Neural cell (in vitro differentiated cells): ENCODE results near the gene EPO. TPM values are rescaled to one million over a fixed set of nuclear protein-coding genes. Genes with fewer than 3 reads are reported as not detected.
"Not testable (repeated sequence)": the region's sequence is repeated elsewhere in the genome, so short reads cannot be mapped to it uniquely, and the experiment has no call there.

Experiments
- H2AFZ ChIP-seq: fragments of 200-600, 300-800 bp; sonication (generic), shearing (Covaris generic); 2 replicates; pipeline ENCODE4 v1.6.0; 2014; ENCODE audit warnings: low read depth, mild to moderate bottlenecking, antibody characterized with exemption, low read length, moderate library complexity
- H3F3A ChIP-seq: fragments of 200-600 bp; shearing (Covaris generic); 2 replicates; pipeline ENCODE4 v1.6.1; 2016; ENCODE audit warnings: mild to moderate bottlenecking, moderate library complexity, mixed read lengths, antibody characterized with exemption, low read length; ENCODE audit not compliant: insufficient read depth, poor library complexity, severe bottlenecking
- H3K27ac ChIP-seq: fragments of 200-600, 300-800 bp; sonication (generic), shearing (Covaris generic); 2 replicates; pipeline ENCODE4 v1.5.1; 2014; ENCODE audit warnings: mild to moderate bottlenecking, low read length, moderate library complexity
- H3K27me3 ChIP-seq: fragments of 300-800, 200-600 bp; sonication (generic), shearing (Covaris generic); 2 replicates; pipeline ENCODE4 v1.6.0; 2014; ENCODE audit warnings: mild to moderate bottlenecking, low read depth, low read length, moderate library complexity; ENCODE audit not compliant: insufficient read depth
- H3K36me3 ChIP-seq: fragments of 300-800, 200-600 bp; sonication (generic), shearing (Covaris generic); 2 replicates; pipeline ENCODE4 v1.5.1; 2014; ENCODE audit warnings: mild to moderate bottlenecking, antibody characterized with exemption, low read length, moderate library complexity; ENCODE audit not compliant: insufficient read depth
- H3K4me2 ChIP-seq: fragments of 300-800, 200-600 bp; sonication (generic), shearing (Covaris generic); 2 replicates; pipeline ENCODE4 v1.6.0; 2014; ENCODE audit warnings: mild to moderate bottlenecking, low read length
- H3K4me3 ChIP-seq: fragments of 300-800, 200-600 bp; sonication (generic), shearing (Covaris generic); 2 replicates; pipeline ENCODE4 v1.5.1; 2014; ENCODE audit warnings: mild to moderate bottlenecking, low read length, moderate library complexity
- H3K79me2 ChIP-seq: fragments of 200-600 bp; shearing (Covaris generic); replicated peaks from 2 replicates; pipeline ENCODE4 v1.6.0; 2014; ENCODE audit warnings: mild to moderate bottlenecking, low read length, moderate library complexity; ENCODE audit not compliant: insufficient read depth
- H3K9ac ChIP-seq: fragments of 300-800, 200-600 bp; sonication (generic), shearing (Covaris generic); 2 replicates; pipeline ENCODE4 v1.6.1; 2016; ENCODE audit warnings: mild to moderate bottlenecking, low read length, mixed read lengths
- H3K9me2 ChIP-seq: fragments of 200-600 bp; shearing (Covaris generic); 2 replicates; pipeline ENCODE4 v1.6.1; 2016; ENCODE audit warnings: mild to moderate bottlenecking, low read length, mixed read lengths; ENCODE audit not compliant: insufficient read depth
- H3K9me3 ChIP-seq: fragments of 200-600, 300-800 bp; sonication (generic), shearing (Covaris generic); 2 replicates; pipeline ENCODE4 v1.6.1; 2016; ENCODE audit warnings: mild to moderate bottlenecking, mixed run types, low read length, moderate library complexity, mixed read lengths
- H4K20me1 ChIP-seq: fragments of 200-600 bp; shearing (Covaris generic); 2 replicates; pipeline ENCODE4 v1.6.1; 2016; ENCODE audit warnings: mild to moderate bottlenecking, mixed run types; ENCODE audit not compliant: insufficient read depth
- EP300 ChIP-seq: fragments of 450-650 bp; conservative IDR thresholded peaks from 2 replicates; pipeline ENCODE4 v1.6.1; 2014; ENCODE audit warnings: antibody characterized with exemption, mild to moderate bottlenecking, moderate library complexity; ENCODE audit not compliant: poor library complexity, severe bottlenecking
- EZH2 ChIP-seq: fragments of 200-600, 300-800 bp; shearing (Covaris generic), sonication (generic); IDR thresholded peaks from 2 replicates; pipeline ENCODE4 v1.6.1; 2014; ENCODE audit warnings: antibody characterized with exemption, low read length, borderline replicate concordance, mild to moderate bottlenecking; ENCODE audit not compliant: insufficient read depth, poor library complexity, severe bottlenecking
- MXI1 ChIP-seq: fragments of 450-650 bp; conservative IDR thresholded peaks from 2 replicates; pipeline ENCODE4 v1.6.1; 2014; ENCODE audit warnings: antibody characterized with exemption, mild to moderate bottlenecking; ENCODE audit not compliant: poor library complexity, severe bottlenecking
- POLR2AphosphoS5 ChIP-seq: IDR thresholded peaks from 2 replicates; pipeline ENCODE4 v1.6.1; 2012
- RAD21 ChIP-seq: fragments of 450-650 bp; conservative IDR thresholded peaks from 2 replicates; pipeline ENCODE4 v1.6.1; 2014; ENCODE audit warnings: antibody characterized with exemption, mild to moderate bottlenecking, moderate library complexity
- SMC3 ChIP-seq: fragments of 450-650 bp; conservative IDR thresholded peaks from 2 replicates; pipeline ENCODE4 v1.6.1; 2014; ENCODE audit warnings: antibody characterized with exemption, mild to moderate bottlenecking, moderate library complexity; ENCODE audit not compliant: poor library complexity
- TAF1 ChIP-seq: IDR thresholded peaks from 2 replicates; pipeline ENCODE4 v1.6.1; 2012; ENCODE audit warnings: low read depth
- polyA plus RNA-seq: library from polyadenylated mRNA; depleted of rRNA; stranded (reverse); fragments of >200 nt; gene quantifications from 2 replicates; pipeline ENCODE4 v1.2.3, GENCODE V29; 2014
- TF ChIP-seq, protein P1 (sequence below): fragments of 450-650 bp; IDR thresholded peaks from 2 replicates; pipeline ENCODE4 v1.5.1; 2014; ENCODE audit warnings: antibody characterized with exemption, mild to moderate bottlenecking, moderate library complexity; ENCODE audit not compliant: poor library complexity, severe bottlenecking
- TF ChIP-seq, protein P2 (sequence below): IDR thresholded peaks from 2 replicates; pipeline ENCODE4 v1.6.1; 2012; ENCODE audit warnings: borderline replicate concordance

The EPO gene
- polyA plus RNA-seq, 1 donor from 2014 or later = not detected

DNA sequence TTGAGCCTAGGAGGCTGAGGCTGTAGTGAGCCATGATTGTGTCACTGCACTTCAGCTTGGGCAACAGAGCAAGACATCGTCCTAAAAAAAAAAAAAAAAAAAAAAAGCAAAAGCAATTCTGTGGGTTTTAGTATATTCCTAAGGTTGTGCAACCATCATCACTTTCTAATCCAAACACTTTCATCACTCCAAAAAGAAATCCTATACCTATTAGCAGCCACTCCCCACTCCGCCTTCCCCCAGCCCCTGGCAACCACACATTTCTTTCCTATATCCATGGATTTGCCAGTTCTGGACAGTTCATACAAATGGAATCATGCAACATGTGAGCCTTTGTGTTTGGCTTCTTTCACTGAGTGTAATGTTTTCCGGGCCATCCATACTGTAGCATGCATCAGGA is 33.5 kb downstream of the EPO start:
- Histone ChIP-seq H4K20me1 (no peaks in the 10 kb centered on the region), H3K9me2 (no peaks in the 10 kb centered on the region), H3K79me2 (no peaks in the 10 kb centered on the region), H3K4me3 (no peak overlapping the region), H3K9me3 (no peaks in the 10 kb centered on the region), H2AFZ (no peak overlapping the region), H3K27ac (no peak overlapping the region), H3F3A (no peaks in the 10 kb centered on the region), H3K36me3 (no peaks in the 10 kb centered on the region), H3K27me3 (no peaks in the 10 kb centered on the region), H3K9ac (no peak overlapping the region), H3K4me2 (no peak overlapping the region)
- TF ChIP-seq POLR2AphosphoS5 = no peak
- no peak for TF ChIP-seq RAD21
- TF ChIP-seq EZH2 = no peak
- TF ChIP-seq TAF1 = no peak
- TF ChIP-seq SMC3 = no peak
- TF ChIP-seq, protein P1, sequence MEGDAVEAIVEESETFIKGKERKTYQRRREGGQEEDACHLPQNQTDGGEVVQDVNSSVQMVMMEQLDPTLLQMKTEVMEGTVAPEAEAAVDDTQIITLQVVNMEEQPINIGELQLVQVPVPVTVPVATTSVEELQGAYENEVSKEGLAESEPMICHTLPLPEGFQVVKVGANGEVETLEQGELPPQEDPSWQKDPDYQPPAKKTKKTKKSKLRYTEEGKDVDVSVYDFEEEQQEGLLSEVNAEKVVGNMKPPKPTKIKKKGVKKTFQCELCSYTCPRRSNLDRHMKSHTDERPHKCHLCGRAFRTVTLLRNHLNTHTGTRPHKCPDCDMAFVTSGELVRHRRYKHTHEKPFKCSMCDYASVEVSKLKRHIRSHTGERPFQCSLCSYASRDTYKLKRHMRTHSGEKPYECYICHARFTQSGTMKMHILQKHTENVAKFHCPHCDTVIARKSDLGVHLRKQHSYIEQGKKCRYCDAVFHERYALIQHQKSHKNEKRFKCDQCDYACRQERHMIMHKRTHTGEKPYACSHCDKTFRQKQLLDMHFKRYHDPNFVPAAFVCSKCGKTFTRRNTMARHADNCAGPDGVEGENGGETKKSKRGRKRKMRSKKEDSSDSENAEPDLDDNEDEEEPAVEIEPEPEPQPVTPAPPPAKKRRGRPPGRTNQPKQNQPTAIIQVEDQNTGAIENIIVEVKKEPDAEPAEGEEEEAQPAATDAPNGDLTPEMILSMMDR = no peak
- no peak for TF ChIP-seq EP300
- no peak for TF ChIP-seq MXI1
- TF ChIP-seq, protein P2, sequence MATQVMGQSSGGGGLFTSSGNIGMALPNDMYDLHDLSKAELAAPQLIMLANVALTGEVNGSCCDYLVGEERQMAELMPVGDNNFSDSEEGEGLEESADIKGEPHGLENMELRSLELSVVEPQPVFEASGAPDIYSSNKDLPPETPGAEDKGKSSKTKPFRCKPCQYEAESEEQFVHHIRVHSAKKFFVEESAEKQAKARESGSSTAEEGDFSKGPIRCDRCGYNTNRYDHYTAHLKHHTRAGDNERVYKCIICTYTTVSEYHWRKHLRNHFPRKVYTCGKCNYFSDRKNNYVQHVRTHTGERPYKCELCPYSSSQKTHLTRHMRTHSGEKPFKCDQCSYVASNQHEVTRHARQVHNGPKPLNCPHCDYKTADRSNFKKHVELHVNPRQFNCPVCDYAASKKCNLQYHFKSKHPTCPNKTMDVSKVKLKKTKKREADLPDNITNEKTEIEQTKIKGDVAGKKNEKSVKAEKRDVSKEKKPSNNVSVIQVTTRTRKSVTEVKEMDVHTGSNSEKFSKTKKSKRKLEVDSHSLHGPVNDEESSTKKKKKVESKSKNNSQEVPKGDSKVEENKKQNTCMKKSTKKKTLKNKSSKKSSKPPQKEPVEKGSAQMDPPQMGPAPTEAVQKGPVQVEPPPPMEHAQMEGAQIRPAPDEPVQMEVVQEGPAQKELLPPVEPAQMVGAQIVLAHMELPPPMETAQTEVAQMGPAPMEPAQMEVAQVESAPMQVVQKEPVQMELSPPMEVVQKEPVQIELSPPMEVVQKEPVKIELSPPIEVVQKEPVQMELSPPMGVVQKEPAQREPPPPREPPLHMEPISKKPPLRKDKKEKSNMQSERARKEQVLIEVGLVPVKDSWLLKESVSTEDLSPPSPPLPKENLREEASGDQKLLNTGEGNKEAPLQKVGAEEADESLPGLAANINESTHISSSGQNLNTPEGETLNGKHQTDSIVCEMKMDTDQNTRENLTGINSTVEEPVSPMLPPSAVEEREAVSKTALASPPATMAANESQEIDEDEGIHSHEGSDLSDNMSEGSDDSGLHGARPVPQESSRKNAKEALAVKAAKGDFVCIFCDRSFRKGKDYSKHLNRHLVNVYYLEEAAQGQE = no peak

DNA sequence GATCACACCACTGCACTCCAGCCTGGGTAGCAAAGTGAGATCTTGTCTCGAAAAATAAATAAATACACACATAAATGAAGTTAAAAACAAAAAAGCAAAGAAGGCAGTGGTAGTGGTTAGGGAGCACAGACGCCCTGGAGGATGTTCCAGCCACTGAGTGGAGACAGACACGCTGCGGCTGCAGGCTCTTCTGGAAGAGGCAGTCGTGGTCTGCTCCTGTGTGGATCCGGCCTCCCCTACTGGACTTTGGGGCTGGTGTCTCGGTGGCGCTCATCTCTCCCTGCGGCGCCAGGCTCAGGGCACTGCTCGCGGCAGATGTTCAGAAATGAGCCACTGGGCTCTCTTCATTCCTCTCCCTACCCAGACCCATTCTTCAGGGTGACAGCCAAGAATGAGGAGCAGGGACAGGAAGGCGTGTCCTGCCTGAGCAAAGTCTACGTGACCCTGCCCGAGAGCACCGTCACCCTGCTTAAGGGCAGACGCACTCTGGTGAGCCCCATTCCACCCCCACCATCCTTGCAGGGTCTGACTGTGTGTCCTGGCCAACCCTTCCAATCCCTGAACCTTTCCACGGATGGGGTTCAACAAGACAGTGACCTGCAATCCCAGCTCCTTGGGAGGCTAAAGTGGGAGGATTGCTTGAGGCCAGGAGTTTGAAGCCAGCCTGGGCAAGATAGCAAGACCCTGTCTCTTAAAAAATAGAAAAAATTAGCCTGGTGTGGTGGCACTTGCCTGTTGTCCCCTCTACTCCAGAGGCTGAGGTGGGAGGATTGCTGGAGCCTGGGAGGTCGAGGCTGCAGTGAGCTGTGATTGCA is 39.3 kb downstream of the EPO start:
- Histone ChIP-seq H3F3A (no peaks in the 10 kb centered on the region), H3K4me3 (no peak overlapping the region), H4K20me1 (no peaks in the 10 kb centered on the region), H3K27me3 (no peaks in the 10 kb centered on the region), H3K4me2 (no peak overlapping the region), H3K27ac (no peak overlapping the region), H3K36me3 (no peaks in the 10 kb centered on the region), H3K79me2 (no peaks in the 10 kb centered on the region), H3K9me2 (no peaks in the 10 kb centered on the region), H3K9me3 (no peaks in the 10 kb centered on the region), H3K9ac (no peak overlapping the region), H2AFZ (no peak overlapping the region)
- TF ChIP-seq POLR2AphosphoS5 = no peak
- TF ChIP-seq EP300 = no peak
- no peak for TF ChIP-seq TAF1
- TF ChIP-seq MXI1 = no peak
- TF ChIP-seq, protein P1 = no peak
- TF ChIP-seq SMC3 = no peak

DNA sequence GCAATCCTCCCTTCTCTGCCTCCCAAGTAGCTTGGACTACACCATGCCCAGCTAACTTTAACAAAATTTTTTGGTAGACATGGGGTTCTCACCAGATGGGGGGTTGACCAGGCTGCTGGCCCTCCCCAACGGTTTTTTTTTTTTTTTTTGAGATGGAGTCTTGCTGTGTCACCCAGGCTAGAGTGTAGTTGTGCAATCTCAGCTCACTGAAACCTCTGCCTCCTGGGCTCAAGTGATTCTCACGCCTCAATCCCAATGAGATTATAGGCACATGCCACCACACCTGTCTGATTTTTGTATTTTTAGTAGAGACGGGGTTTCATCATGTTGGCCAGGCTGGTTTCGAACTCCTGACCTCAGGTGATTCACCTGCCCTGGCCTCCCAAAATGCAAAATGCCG is 42.6 kb downstream of the EPO start:
- H3K9me2 ChIP-seq, H3K4me3 ChIP-seq, H3K36me3 ChIP-seq, H3K9me3 ChIP-seq, H3K79me2 ChIP-seq, H3K4me2 ChIP-seq, H4K20me1 ChIP-seq, H3K27me3 ChIP-seq, H3F3A ChIP-seq, H3K9ac ChIP-seq, H3K27ac ChIP-seq, H2AFZ ChIP-seq: not testable (repeated sequence)
